Fibroblast of villous mesenchyme (primary cell): Measurements from ENCODE around the gene ZPBP2. TPM values are rescaled to one million over a fixed set of nuclear protein-coding genes. Genes with fewer than 3 reads are reported as not detected.

ENCODE experiments used
- DNase-seq: peaks from one replicate; pipeline ENCODE4 v3.0.0-alpha.2; 2010; ENCODE audit warnings: low read depth
- H3K4me3 ChIP-seq: 2 replicates; pipeline ENCODE4 v1.5.1; 2011; ENCODE audit warnings: low read depth, mild to moderate bottlenecking, low read length
- total RNA-seq: library from RNA; depleted of rRNA; stranded (reverse); fragments of >200 nt; gene quantifications from 2 replicates; pipeline ENCODE4 v1.2.3, GENCODE V29; 2012
- TF ChIP-seq, protein P1 (sequence below): IDR thresholded peaks from 2 replicates; pipeline ENCODE4 v1.5.1; 2012; ENCODE audit warnings: low read depth, mild to moderate bottlenecking, low read length; ENCODE audit not compliant: insufficient read depth

Gene ZPBP2
- total RNA-seq, 1 donor = not detected

DNA sequence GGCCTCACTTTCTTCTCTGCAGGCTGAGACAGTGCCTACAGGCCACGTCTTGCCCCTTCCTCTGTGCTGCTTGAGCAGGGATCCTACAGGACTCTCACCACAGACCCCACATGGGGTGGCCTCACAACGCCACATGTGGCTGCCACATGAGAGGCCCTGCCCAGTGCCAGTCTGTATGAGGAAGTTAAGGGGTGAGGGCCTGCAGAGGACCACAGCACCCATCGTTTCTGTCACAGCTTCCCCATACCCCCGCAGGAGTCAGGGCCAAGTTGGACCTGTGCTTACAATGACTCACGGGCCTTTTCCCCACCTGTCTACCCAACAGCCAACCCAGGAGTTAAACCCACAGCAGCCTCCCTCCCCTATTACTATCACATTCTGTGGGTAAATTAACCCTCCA, 53.3 kb downstream of the ZPBP2 start:
- H3K4me3 ChIP-seq = no peak overlapping the region
- no peak for DNase-seq
- TF ChIP-seq, protein P1, sequence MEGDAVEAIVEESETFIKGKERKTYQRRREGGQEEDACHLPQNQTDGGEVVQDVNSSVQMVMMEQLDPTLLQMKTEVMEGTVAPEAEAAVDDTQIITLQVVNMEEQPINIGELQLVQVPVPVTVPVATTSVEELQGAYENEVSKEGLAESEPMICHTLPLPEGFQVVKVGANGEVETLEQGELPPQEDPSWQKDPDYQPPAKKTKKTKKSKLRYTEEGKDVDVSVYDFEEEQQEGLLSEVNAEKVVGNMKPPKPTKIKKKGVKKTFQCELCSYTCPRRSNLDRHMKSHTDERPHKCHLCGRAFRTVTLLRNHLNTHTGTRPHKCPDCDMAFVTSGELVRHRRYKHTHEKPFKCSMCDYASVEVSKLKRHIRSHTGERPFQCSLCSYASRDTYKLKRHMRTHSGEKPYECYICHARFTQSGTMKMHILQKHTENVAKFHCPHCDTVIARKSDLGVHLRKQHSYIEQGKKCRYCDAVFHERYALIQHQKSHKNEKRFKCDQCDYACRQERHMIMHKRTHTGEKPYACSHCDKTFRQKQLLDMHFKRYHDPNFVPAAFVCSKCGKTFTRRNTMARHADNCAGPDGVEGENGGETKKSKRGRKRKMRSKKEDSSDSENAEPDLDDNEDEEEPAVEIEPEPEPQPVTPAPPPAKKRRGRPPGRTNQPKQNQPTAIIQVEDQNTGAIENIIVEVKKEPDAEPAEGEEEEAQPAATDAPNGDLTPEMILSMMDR = no peak

DNA sequence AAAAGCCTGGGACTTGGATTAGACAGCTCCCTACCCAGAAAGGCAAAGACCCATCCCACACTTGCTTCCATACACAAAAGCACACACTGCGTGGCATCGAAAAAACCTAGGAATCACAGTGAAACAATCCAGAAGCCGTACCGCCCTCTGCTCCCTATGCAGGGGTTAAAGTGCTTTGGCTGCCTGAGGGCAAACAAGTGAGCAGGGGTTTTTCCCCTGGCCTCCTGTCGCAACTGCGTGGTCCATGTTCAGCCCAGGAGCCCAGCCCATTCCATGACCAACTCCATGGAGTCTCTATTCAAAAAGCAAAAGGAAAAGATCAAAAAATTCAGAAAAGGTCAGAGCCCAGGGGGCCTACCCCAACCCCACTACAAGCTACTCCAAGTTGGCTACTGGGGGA, 54.0 kb downstream of the ZPBP2 start:
- H3K4me3 ChIP-seq = no peak overlapping the region
- DNase-seq = no peak
- TF ChIP-seq, protein P1 = no peak

DNA sequence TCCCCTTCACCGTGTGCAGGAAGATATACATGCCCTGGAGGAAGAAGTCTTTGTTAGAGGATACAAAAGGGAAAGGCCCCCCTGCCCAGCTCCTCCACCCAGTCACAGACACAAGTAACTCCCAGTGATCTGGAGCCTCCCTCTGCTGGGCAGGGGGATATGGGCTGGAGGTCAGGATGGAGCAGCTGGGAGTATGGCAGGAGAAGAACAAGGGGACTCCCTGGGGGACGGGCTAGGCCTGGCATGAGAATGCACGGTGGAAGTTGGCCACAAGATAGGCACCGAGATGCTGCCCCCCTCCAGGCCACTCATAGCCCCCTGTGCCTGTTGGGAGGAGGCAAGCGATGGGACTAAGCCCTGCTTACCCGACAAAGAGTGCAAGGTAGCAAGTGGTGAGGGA, 55.2 kb downstream of the ZPBP2 start:
- DNase-seq = no peak
- TF ChIP-seq, protein P1 = no peak

DNA sequence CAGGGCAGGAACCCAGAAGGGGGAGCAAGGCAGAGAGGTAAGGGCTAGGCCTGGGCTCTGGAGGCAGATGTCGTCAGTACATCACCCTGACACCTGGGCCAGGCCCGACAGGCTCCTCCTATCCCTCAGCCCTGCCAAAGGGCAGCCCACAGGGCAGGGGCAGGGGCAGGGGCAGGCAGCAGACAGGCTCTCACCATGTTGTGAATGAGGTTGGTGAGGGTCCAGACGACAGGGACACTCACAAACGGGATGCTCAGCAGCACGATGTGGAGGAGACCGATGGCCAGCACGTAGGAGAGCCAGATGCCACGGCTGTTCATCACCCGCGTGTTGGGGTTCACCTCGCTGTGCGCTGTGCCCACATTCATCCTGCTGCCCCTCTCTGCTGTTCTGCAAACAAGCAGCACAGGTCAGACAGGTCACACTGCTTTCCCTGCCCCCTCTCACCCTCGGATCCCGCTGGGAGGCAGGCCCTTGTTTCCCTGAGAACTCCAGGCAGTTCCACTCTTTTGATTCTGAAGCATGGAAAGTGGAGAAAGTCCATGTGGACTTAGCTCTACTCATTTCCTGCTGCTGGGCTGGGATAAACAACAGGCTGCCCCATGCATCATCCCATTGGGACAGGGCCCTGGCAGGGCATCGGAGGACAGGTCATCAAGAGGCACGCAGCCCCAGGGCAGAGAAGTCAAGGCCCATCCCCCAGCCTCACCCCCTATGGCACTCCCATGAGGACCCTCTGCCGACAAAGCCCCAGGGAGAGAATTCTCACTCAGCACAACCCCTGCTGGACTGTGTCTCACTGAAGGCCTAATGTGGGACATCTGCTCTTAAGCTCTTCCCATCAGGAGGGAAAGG, 56.1 kb downstream of the ZPBP2 start:
- TF ChIP-seq, protein P1 = peak; percentile 38
- H3K4me3 ChIP-seq = no peak overlapping the region
- peak; percentile 23 for DNase-seq

More for the DNA sequence above, 55.2 kb downstream of the ZPBP2 start:
- H3K4me3 ChIP-seq = no peak overlapping the region

DNA sequence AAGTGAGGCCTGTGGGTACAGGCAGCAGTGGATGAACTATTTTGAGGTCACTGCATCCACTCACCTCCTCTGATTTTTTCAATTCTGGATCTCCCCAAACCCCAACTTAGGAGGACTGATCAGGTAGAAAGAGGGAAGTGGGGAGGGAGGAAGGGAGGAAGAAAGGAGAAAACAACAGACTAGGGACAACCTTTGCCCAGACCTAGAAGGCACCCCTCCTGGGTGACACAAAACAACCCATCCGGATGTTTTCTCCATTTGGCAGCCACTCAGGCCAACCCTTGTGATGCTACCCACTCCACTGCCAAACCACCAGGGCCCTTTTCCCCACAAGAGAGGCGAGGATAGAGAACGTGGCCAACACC, 56.7 kb downstream of the ZPBP2 start:
- TF ChIP-seq, protein P1 = no peak
- DNase-seq = no peak
- H3K4me3 ChIP-seq = no peak overlapping the region

DNA sequence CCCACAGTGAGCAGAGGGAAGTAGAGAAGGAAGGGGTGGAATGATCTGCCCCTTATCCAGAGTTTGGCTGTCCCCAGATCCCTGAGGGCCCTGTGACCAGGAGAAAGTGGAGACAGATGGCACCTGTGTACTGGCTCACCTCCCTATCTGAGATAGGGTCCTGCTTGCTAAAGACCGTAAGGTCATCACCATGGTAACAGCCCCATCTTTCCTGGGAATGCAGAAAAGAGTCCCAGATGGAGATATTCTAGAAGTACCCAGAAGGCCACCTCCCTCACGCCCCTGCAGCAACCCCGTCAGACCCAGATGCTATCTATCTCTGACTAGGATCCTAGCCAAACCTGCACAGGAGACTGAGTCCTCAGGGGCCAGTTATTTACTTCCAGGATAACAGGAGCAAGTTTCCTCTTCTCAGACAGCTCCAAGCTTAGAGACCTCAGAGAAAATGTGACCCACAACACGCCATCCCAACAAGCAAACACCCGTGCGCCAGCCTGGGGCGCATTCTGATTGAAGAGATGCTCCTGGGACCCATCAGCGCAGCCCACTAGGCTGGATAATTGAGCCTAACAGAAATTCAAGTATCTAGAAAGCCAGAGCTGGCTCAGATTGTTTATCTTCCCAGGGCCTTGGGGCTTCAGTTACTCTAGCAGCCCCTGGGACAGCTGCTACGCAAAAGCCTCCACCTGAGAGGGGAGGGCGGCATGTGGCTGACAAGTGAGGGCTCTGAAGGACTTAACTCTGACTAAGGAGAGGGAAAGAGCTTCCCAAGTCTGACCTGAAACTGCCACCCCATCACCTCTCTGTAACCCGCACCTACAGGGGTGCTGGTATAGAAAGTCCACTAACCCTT, 57.5 kb downstream of the ZPBP2 start:
- DNase-seq = no peak
- H3K4me3 ChIP-seq = peak overlapping the region; percentile 92
- TF ChIP-seq, protein P1 = no peak
